Colon (tissue), 2 donors: ENCODE measurements around the gene FLRT1.

Experiments used
- FAIRE-seq: peaks from 2 replicates; lab custom pipeline; 2012; peaks lifted over from hg19 to GRCh38; lab: Jason Lieb, UNC
- donor health status: control.
- donor health status: control.

Gene FLRT1

GRCh38 chr11:64065712-64066111 is 30.0 kb downstream of the FLRT1 start:
- FAIRE-seq, result no peak

- no peak for FAIRE-seq
Measured at GRCh38 chr11:64067230-64067993, 31.7 kb downstream of the FLRT1 start.

DNA sequence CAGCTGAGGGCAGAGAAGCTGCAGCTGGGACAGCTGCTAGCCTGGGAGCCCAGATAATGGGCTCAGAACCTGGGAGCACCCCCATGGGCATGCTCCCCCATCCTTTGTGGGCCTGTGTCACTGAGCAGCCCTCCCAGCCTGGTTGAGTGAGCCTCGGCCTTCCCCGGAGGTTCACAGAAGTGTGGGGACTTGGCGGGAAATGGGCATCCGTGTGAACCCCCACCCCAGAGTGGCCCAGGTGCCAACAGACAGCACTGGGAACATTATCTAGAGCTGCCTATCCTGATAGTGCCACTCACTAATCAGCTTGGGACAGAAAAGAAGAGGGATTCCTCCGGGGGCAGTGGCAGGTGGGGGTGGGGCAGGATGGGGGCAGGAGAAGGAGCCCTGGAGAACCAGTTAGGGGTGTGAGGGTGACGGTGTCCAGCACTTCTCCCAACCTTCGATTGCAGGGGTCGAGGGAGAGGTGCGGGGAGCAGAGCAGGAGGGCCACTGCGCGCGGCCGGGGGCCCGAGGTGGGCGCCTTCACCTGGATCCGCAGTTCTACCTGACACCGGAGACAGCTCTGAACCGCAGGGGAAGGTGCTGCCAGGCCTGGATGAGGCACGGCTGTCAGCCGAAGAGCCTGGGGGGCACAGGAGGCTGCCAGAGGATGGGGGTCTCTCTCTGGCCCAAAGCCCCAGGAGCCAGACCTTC is 33.1 kb downstream of the FLRT1 start:
- no peak for FAIRE-seq

GRCh38 chr11:64069401-64070313 is 33.9 kb downstream of the FLRT1 start:
- FAIRE-seq, result no peak

GRCh38 chr11:64070314-64070681 is 34.6 kb downstream of the FLRT1 start:
- FAIRE-seq, result no peak

DNA sequence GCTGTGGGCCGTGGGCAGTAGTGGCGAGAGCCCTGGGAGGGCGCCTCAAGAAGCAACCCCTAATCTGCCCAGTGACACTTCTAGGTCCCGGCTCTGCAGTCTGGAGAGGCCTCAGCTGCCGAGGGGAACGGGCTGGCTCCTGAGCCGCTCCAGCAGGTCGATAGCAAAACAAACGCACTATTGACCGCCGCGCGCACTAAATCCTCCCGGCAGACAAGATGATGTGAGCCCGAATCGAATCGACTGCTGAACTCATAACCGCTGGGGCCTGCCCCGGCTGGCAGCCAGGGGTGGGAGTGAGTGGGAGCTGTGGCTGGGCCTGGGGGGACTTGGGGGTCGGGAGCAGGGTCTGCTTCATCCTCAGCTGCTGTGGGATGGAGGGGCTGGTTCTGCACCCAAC is 36.1 kb downstream of the FLRT1 start:
- FAIRE-seq, result no peak

DNA sequence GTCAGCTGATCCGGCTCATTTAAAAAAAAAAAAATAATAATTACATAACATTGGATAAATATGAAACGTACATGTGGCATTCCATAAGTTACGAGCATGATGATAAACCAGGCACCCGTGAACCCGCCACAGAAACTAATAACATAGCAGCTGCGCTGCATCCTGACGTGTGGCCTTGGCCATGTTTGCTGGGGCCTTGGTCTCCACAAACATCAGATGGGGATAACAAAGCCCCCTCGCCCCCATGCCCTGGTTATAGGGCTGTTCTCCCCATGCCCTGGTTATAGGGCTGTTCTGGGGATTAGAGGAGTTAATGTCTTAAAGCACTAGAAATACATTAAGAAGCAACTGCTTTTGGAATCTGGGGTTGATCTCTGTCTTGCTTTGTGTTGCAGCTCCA is 36.7 kb downstream of the FLRT1 start:
- no peak for FAIRE-seq

GRCh38 chr11:64072871-64073270 is 37.1 kb downstream of the FLRT1 start:
- no peak for FAIRE-seq

GRCh38 chr11:64073542-64073941 is 37.8 kb downstream of the FLRT1 start:
- FAIRE-seq, result no peak

- FAIRE-seq, result no peak
Measured at GRCh38 chr11:64074239-64074638, 38.5 kb downstream of the FLRT1 start.

DNA sequence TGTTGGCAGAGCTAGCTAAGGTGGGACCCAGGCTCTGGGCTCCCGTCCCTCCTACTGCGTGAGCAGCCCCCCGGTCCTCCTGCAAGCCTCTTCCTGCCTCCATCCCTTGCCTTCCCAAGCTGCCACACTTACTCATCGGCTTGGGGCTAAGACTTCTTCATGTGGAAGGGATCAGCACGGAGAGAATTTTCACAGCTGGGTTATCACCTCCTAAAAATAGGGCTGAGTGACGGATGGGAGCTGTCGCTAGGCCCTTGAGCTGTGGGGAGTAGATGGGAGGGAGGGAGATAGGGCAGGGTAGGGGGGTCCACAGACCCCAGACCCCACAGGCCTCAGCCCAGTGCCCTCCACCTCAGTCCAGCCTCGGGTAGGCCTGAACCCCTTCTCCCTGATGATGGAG is 41.0 kb downstream of the FLRT1 start:
- FAIRE-seq, result no peak

- no peak for FAIRE-seq
Measured at GRCh38 chr11:64077607-64078006, 41.9 kb downstream of the FLRT1 start.

GRCh38 chr11:64078284-64078683 is 42.6 kb downstream of the FLRT1 start:
- no peak for FAIRE-seq

- no peak for FAIRE-seq
Measured at GRCh38 chr11:64078905-64079304, 43.2 kb downstream of the FLRT1 start.

DNA sequence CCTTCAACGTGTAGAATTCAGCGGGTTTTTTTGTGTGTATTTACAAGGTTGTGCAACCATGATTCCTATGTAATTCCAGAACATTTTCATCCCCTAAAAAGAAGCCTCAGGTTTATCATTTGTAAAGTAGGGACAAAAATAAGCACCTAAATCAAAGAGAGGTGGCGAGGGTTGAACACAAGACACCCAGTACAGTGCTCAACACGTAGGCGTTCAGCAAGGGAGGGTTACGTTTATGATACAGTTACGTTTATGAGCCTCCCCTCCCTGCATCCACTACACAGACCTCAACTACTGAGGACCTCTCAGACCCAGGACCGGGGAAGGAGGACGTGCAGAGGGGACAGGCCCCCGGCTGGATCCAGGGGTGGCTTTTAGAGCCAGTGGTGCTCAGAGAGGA is 44.7 kb downstream of the FLRT1 start:
- no peak for FAIRE-seq

GRCh38 chr11:64081745-64082442 is 46.2 kb downstream of the FLRT1 start:
- no peak for FAIRE-seq

GRCh38 chr11:64083398-64084080 is 47.8 kb downstream of the FLRT1 start:
- FAIRE-seq, result no peak

- no peak for FAIRE-seq
Measured at GRCh38 chr11:64084146-64084950, 48.6 kb downstream of the FLRT1 start.

DNA sequence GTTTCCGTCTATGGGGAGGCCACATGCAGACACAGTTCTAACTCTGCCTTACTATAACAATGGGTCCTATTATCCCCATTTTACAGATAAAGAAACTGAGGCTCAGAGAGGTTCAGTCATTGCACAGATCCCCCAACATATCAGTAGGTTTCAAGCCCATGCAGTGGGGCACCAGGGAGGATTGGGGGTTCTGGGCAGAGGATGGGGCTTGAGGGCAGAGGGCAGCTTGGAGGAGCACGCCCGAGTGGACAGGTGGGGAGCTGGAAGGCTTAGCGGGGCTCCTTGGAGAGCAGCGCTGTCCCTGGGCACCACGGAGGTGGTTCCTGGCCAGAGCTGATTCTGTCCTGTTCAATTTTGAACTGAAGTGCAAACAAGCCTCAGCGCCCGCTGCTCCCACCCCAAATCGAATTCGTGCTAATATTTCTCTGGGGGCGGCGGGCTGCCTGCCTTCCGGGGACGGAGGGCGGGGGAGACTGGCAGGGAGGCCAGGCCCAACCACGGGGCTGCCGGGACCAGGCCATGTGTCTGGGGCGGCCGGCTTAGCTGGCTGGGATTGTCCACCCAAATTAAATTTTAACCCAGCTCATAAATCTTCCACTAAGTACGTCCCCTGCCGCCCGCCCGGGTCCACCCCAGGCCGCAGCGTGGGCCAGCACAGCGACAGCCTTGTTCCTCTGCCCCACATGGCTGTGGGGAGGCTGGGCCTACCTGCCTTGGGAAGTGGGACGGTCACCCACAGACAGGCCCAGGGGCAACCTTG is 49.4 kb downstream of the FLRT1 start:
- no peak for FAIRE-seq
